Measurements from ENCODE around the gene RNF213. TPM values are rescaled to one million over a fixed set of nuclear protein-coding genes. Genes with fewer than 3 reads are reported as not detected.

Gene RNF213
- total RNA-seq, 1 donor from 2014 or later: 110 TPM

GRCh38 chr17:80228477-80228876 lies 32.2 kb upstream of the RNF213 start:
- Mint-ChIP-seq H3K27me3 (ENCODE audit: unreplicated experiment) (peaks cover 1% of the 10 kb centered on the region), H3K27ac (ENCODE audit: unreplicated experiment) (no peak overlapping the region), H3K4me3 (ENCODE audit: unreplicated experiment) (no peak overlapping the region), H3K9me3 (ENCODE audit: unreplicated experiment) (peaks cover 4% of the 10 kb centered on the region), H3K4me1 (ENCODE audit: unreplicated experiment) (peaks cover 4% of the 10 kb centered on the region), H3K36me3 (ENCODE audit: low read depth, unreplicated experiment) (peaks cover 56% of the 10 kb centered on the region)
- TF ChIP-seq CTCF (IDR thresholded peaks at IDR 0.05; ENCODE audit: unreplicated experiment): no peak
- DNase-seq (ENCODE audit: low spot score): no peak

- H3K4me3 Mint-ChIP-seq (ENCODE audit: unreplicated experiment): no peak overlapping the region
- peaks cover 4% of the 10 kb centered on the region for H3K9me3 Mint-ChIP-seq (ENCODE audit: unreplicated experiment)
- no peak overlapping the region for H3K27ac Mint-ChIP-seq (ENCODE audit: unreplicated experiment)
- peaks cover 4% of the 10 kb centered on the region for H3K4me1 Mint-ChIP-seq (ENCODE audit: unreplicated experiment)
- peaks cover 1% of the 10 kb centered on the region for H3K27me3 Mint-ChIP-seq (ENCODE audit: unreplicated experiment)
- no peak for DNase-seq (ENCODE audit: low spot score)
- peaks cover 54% of the 10 kb centered on the region for H3K36me3 Mint-ChIP-seq (ENCODE audit: low read depth, unreplicated experiment)
- no peak for TF ChIP-seq CTCF (IDR thresholded peaks at IDR 0.05; ENCODE audit: unreplicated experiment)
Observed at GRCh38 chr17:80229011-80229410, 31.6 kb upstream of the RNF213 start.

GRCh38 chr17:80232438-80232837 lies 28.2 kb upstream of the RNF213 start:
- Mint-ChIP-seq H3K36me3 (ENCODE audit: low read depth, unreplicated experiment) (peaks cover 52% of the 10 kb centered on the region), H3K4me1 (ENCODE audit: unreplicated experiment) (no peaks in the 10 kb centered on the region), H3K27me3 (ENCODE audit: unreplicated experiment) (no peaks in the 10 kb centered on the region), H3K9me3 (ENCODE audit: unreplicated experiment) (peaks cover 4% of the 10 kb centered on the region), H3K27ac (ENCODE audit: unreplicated experiment) (no peak overlapping the region), H3K4me3 (ENCODE audit: unreplicated experiment) (peak overlapping the region; percentile 43)
- DNase-seq (ENCODE audit: low spot score): no peak
- TF ChIP-seq CTCF (IDR thresholded peaks at IDR 0.05; ENCODE audit: unreplicated experiment): no peak

- no peak for TF ChIP-seq CTCF (IDR thresholded peaks at IDR 0.05; ENCODE audit: unreplicated experiment)
- peak overlapping the region; percentile 68 for H3K4me3 Mint-ChIP-seq (ENCODE audit: unreplicated experiment)
- no peak overlapping the region for H3K27ac Mint-ChIP-seq (ENCODE audit: unreplicated experiment)
- peaks cover 57% of the 10 kb centered on the region for H3K36me3 Mint-ChIP-seq (ENCODE audit: low read depth, unreplicated experiment)
- peaks cover 4% of the 10 kb centered on the region for H3K9me3 Mint-ChIP-seq (ENCODE audit: unreplicated experiment)
- H3K27me3 Mint-ChIP-seq (ENCODE audit: unreplicated experiment): no peaks in the 10 kb centered on the region
- no peak for DNase-seq (ENCODE audit: low spot score)
- no peaks in the 10 kb centered on the region for H3K4me1 Mint-ChIP-seq (ENCODE audit: unreplicated experiment)
Observed at GRCh38 chr17:80233202-80233601, 27.4 kb upstream of the RNF213 start.

- no peak for TF ChIP-seq CTCF (IDR thresholded peaks at IDR 0.05; ENCODE audit: unreplicated experiment)
- Mint-ChIP-seq H3K27ac (ENCODE audit: unreplicated experiment) (no peak overlapping the region), H3K9me3 (ENCODE audit: unreplicated experiment) (peaks cover 4% of the 10 kb centered on the region), H3K4me1 (ENCODE audit: unreplicated experiment) (no peaks in the 10 kb centered on the region), H3K4me3 (ENCODE audit: unreplicated experiment) (no peak overlapping the region), H3K27me3 (ENCODE audit: unreplicated experiment) (no peaks in the 10 kb centered on the region), H3K36me3 (ENCODE audit: low read depth, unreplicated experiment) (peaks cover 49% of the 10 kb centered on the region)
- no peak for DNase-seq (ENCODE audit: low spot score)
Observed at GRCh38 chr17:80236911-80237310, 23.7 kb upstream of the RNF213 start.
